ENCODE results near the gene MACROD2.
A peak's percentile ranks its signal among the peaks of the same experiment; 100 is the strongest.

Gene MACROD2

GRCh38 chr20:14189794-14190402, 194.6 kb downstream of the MACROD2 start:
- peak; percentile 8 for DNase-seq (ENCODE audit: low read depth)
- TF ChIP-seq CTCF (IDR thresholded peaks at IDR 0.05; ENCODE audit: control insufficient read depth, insufficient read depth, low read depth, low read length, missing control alignments), result peak; percentile 26

GRCh38 chr20:14191559-14191958, 196.2 kb downstream of the MACROD2 start:
- DNase-seq (ENCODE audit: low read depth), result no peak
- no peak for TF ChIP-seq CTCF (IDR thresholded peaks at IDR 0.05; ENCODE audit: control insufficient read depth, insufficient read depth, low read depth, low read length, missing control alignments)
- no peak overlapping the region for H3K4me3 ChIP-seq (ENCODE audit: control insufficient read depth, low read depth, low read length)

More at GRCh38 chr20:14189794-14190402, 194.6 kb downstream of the MACROD2 start:
- H3K4me3 ChIP-seq (ENCODE audit: control insufficient read depth, low read depth, low read length), result no peak overlapping the region

GRCh38 chr20:14193443-14193842, 198.1 kb downstream of the MACROD2 start:
- no peak overlapping the region for H3K4me3 ChIP-seq (ENCODE audit: control insufficient read depth, low read depth, low read length)
- DNase-seq (ENCODE audit: low read depth), result no peak
- TF ChIP-seq CTCF (IDR thresholded peaks at IDR 0.05; ENCODE audit: control insufficient read depth, insufficient read depth, low read depth, low read length, missing control alignments), result no peak

- no peak overlapping the region for H3K4me3 ChIP-seq (ENCODE audit: control insufficient read depth, low read depth, low read length)
- TF ChIP-seq CTCF (IDR thresholded peaks at IDR 0.05; ENCODE audit: control insufficient read depth, insufficient read depth, low read depth, low read length, missing control alignments), result no peak
- no peak for DNase-seq (ENCODE audit: low read depth)
Observed at GRCh38 chr20:14193885-14194284, 198.6 kb downstream of the MACROD2 start.

GRCh38 chr20:14197097-14197496, 201.8 kb downstream of the MACROD2 start:
- DNase-seq (ENCODE audit: low read depth), result peak; percentile 1
- TF ChIP-seq CTCF (IDR thresholded peaks at IDR 0.05; ENCODE audit: control insufficient read depth, insufficient read depth, low read depth, low read length, missing control alignments), result no peak
- no peak overlapping the region for H3K4me3 ChIP-seq (ENCODE audit: control insufficient read depth, low read depth, low read length)

GRCh38 chr20:14198416-14198815, 203.1 kb downstream of the MACROD2 start:
- no peak for DNase-seq (ENCODE audit: low read depth)
- no peak overlapping the region for H3K4me3 ChIP-seq (ENCODE audit: control insufficient read depth, low read depth, low read length)
- TF ChIP-seq CTCF (IDR thresholded peaks at IDR 0.05; ENCODE audit: control insufficient read depth, insufficient read depth, low read depth, low read length, missing control alignments), result no peak
